Measurements from ENCODE around the gene STK33. TPM values are rescaled to one million over a fixed set of nuclear protein-coding genes. Genes with fewer than 3 reads are reported as not detected.
A peak's percentile ranks its signal among the peaks of the same experiment; 100 is the strongest.

The STK33 gene
- total RNA-seq, 2 donors from 2014 or later, result 16.4 to 23.0 TPM

DNA sequence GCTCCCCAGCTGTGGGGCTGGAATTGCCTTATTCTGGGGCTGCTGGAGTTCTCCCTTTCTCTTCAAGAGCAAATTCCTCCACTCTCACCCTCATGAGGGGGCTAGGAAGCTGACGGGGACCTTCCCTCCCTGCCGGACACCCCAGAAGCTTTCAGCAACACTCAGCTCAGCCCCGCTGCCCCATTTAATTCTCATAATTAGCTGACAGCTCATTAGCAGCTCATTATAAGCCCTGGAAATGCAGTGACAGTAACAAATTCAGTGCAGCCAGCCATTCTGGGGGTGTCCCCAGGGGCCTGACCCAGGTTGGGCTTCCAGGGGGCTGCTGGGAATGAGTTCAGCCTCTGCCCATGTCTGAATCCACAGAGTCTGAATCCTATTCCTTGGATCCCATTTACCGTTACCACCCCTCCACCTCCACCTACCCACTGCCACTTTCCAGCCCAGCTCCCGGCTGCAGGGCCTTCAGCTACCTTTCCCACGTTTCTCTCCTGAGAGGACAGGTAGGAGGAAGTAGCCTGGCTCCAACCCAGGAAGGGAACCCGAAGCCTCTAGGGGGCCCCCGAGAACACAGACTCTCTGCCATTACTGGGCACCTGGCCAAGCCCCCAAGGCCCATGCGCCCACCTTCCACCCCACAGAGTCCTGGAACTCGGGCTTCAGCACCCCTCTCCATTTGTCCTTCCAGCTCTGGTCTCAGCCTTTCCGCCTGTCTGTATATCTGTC is 228.6 kb downstream of the STK33 start:
- DNase-seq (ENCODE audit: low spot score), result no peak
- Histone ChIP-seq H3K4me1 (no peaks in the 10 kb centered on the region), H3K27ac (no peak overlapping the region), H3K27me3 (no peaks in the 10 kb centered on the region), H3K36me3 (no peaks in the 10 kb centered on the region), H3K9me3 (no peaks in the 10 kb centered on the region), H3K4me3 (no peak overlapping the region)
- TF ChIP-seq, protein P1, sequence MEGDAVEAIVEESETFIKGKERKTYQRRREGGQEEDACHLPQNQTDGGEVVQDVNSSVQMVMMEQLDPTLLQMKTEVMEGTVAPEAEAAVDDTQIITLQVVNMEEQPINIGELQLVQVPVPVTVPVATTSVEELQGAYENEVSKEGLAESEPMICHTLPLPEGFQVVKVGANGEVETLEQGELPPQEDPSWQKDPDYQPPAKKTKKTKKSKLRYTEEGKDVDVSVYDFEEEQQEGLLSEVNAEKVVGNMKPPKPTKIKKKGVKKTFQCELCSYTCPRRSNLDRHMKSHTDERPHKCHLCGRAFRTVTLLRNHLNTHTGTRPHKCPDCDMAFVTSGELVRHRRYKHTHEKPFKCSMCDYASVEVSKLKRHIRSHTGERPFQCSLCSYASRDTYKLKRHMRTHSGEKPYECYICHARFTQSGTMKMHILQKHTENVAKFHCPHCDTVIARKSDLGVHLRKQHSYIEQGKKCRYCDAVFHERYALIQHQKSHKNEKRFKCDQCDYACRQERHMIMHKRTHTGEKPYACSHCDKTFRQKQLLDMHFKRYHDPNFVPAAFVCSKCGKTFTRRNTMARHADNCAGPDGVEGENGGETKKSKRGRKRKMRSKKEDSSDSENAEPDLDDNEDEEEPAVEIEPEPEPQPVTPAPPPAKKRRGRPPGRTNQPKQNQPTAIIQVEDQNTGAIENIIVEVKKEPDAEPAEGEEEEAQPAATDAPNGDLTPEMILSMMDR (IDR thresholded peaks at IDR 0.05), result no peak

DNA sequence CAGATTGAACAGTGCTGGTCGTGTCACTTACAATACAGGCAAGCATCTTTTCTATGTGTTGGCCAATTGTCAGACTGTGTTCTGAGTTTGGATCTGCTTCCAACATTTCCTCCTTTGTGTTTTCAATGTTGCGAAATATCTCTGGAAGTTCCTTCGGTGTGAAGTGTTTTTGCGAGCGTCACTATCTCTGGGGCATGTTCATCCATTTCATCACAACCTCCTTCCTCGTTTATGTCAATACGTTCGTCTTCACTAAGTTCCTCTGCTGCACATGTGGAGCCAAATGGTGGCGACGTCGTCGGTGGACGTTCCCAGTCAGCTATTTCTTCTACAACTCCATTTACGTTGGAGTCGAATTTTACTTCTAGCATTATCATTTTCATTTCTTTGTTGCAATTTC is 230.1 kb downstream of the STK33 start:
- Histone ChIP-seq H3K27ac (no peak overlapping the region), H3K9me3 (no peaks in the 10 kb centered on the region), H3K4me1 (no peaks in the 10 kb centered on the region), H3K4me3 (no peak overlapping the region), H3K27me3 (no peaks in the 10 kb centered on the region), H3K36me3 (no peaks in the 10 kb centered on the region)
- DNase-seq (ENCODE audit: low spot score), result peak; percentile 71
- TF ChIP-seq, protein P1 (IDR thresholded peaks at IDR 0.05), result no peak

DNA sequence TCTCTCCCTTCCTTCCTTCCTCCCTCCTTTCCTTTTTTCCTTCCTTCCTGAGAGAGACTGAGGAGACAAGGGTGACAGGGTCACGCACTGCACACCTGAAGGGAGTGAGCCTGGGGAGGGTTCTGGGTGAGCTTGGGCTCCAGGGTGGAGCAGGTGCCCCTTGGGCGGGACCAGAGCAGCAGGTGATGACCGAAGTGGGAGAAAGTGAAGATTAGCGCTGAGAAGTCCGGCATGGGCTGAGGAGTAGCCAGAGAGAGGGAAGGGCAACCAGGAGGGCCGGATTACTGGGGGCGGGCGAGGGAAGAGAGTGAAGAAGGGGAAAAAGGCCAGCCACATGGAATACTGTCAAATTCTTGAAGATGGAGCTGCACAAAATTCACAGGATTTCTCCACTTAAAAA is 231.1 kb downstream of the STK33 start:
- Histone ChIP-seq H3K27ac (no peak overlapping the region), H3K9me3 (no peaks in the 10 kb centered on the region), H3K27me3 (no peaks in the 10 kb centered on the region), H3K36me3 (no peaks in the 10 kb centered on the region), H3K4me1 (no peaks in the 10 kb centered on the region), H3K4me3 (no peak overlapping the region)
- no peak for DNase-seq (ENCODE audit: low spot score)
- TF ChIP-seq, protein P1 (IDR thresholded peaks at IDR 0.05), result no peak

DNA sequence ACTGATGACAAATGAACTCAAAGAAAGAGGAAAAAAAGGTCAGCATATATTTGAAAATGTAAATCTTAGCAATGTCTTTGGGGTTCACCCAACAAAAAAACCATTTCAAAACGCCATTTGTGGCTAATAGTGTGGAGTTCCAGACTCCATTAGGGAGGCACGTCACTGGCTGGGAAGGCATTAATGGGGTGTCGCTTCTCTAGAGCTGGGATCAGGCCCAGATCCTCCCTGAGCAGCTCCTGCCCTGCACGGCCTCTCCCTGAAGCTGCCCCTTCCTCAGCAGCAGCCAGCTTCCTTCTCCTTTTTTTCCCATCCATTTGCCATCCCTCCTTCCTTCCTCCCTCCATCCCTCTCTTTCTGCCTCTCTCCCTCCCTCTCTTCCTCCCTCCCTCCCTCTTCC is 231.5 kb downstream of the STK33 start:
- TF ChIP-seq, protein P1 (IDR thresholded peaks at IDR 0.05), result no peak
- Histone ChIP-seq H3K36me3 (no peaks in the 10 kb centered on the region), H3K27ac (no peak overlapping the region), H3K9me3 (no peaks in the 10 kb centered on the region), H3K4me3 (no peak overlapping the region), H3K27me3 (no peaks in the 10 kb centered on the region), H3K4me1 (no peaks in the 10 kb centered on the region)
- DNase-seq (ENCODE audit: low spot score), result no peak

DNA sequence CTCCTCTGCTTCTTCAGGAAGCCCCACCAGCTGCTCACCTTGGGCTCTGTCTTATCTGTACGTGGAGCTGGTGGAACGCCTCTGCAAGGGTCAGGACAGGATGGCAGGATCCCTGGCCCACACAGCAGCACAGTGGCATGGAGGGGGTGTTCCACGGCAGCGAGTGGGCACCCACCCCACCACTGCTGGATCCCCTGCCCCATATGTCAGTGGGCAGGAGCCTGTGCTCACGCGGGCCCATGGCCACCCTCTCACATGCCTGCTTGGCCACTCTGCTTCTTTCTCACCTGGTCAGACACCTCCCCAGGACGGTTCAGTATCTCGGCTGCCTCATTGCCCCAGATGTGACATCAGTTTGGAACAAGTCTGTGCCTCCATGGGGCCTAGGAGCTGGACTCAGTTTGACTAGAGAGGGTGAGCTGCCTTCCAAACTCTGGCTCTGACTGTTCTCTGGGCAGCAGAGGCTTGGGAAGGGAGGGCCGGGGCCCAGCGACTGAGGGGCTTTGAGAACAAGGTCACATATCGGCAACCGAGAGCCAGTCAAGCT is 232.3 kb downstream of the STK33 start:
- H3K27ac ChIP-seq, result no peak overlapping the region
- no peak for DNase-seq (ENCODE audit: low spot score)
- H3K36me3 ChIP-seq, result no peaks in the 10 kb centered on the region
- TF ChIP-seq, protein P1 (IDR thresholded peaks at IDR 0.05), result no peak
- H3K4me3 ChIP-seq, result no peak overlapping the region
- no peaks in the 10 kb centered on the region for H3K4me1 ChIP-seq
- H3K27me3 ChIP-seq, result no peaks in the 10 kb centered on the region
- H3K9me3 ChIP-seq, result no peaks in the 10 kb centered on the region

DNA sequence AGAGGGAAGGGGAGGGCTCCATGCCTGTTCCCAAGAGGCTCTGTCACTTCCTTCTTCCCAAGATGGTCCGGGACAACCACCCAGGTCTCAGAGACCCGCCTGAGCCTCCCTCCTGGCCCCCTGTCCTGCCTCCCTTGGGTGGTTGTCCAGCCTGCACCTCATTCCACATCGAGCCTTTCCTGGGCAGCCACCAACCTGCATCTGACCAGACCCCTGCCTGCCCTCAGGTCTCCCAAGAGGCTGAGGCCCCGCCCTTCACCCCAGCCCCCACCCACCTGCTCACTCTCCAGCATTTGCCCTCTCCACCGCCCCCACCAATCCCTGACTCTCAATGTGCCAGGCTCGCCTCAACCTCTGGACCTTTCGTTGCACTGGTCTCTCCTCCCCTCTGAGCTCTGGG is 232.8 kb downstream of the STK33 start:
- no peak overlapping the region for H3K27ac ChIP-seq
- no peak overlapping the region for H3K4me3 ChIP-seq
- no peaks in the 10 kb centered on the region for H3K27me3 ChIP-seq
- no peak for DNase-seq (ENCODE audit: low spot score)
- H3K36me3 ChIP-seq, result no peaks in the 10 kb centered on the region
- H3K4me1 ChIP-seq, result no peaks in the 10 kb centered on the region
- no peaks in the 10 kb centered on the region for H3K9me3 ChIP-seq
- TF ChIP-seq, protein P1 (IDR thresholded peaks at IDR 0.05), result no peak

Data from right atrium auricular region (tissue), 2 donors.